ENCODE measurements around the gene CFAP100. TPM values are rescaled to one million over a fixed set of nuclear protein-coding genes. Genes with fewer than 3 reads are reported as not detected.

CFAP100 gene
- total RNA-seq, 4 donors from 2014 or later: not detected

DNA sequence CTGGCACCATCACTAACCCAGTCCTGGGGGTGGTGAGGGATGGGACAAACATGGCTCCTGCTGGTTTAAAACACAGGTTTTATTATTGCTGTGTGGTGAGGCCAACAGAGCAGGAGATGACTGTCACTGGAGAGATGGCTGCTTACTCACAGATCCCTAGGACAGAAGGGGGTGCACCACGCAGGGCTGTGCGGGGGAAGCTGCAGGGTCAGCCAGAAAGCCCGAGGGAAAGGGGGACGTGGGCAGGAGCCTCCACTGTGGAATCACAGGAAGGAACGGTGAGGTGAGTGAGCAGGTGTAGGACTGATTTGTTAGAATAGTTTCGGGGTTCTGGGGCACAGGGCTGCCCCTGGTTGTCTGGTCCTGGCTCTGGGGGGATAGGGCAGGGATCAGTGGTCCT lies 7.5 kb downstream of the CFAP100 start:
- 80 to 86% methylated on average over 1 to 6 of the region's 6 CpGs for WGBS, 2 donors (ENCODE audit: low coverage in 1 of 2)
- H3K36me3 ChIP-seq: no peaks in the 10 kb centered on the region
- in situ Hi-C loops (cut with MboI; ENCODE audit: low pct_ligation_motif_present in 1 of 4, low pct_unique_long_range_greater_than_20kb in 1 of 4, low sequenced_read_pairs in 3 of 4): no loop called here
- peaks cover 3% of the 10 kb centered on the region for H3K27me3 ChIP-seq
- DNase-seq: no peak
- no peak overlapping the region for H3K4me3 ChIP-seq
- H3K27ac ChIP-seq: no peak overlapping the region
- H3K4me1 ChIP-seq: no peaks in the 10 kb centered on the region
- TF ChIP-seq EP300 (IDR thresholded peaks at IDR 0.05; ENCODE audit: low read depth): no peak
- TF ChIP-seq CTCF (IDR thresholded peaks at IDR 0.05): no peak
- H3K9me3 ChIP-seq: no peaks in the 10 kb centered on the region
- intact Hi-C loops (cut with DNase I; ENCODE audit: low total_unique reads): no loop called here

GRCh38 chr3:126402666-126403302 lies 8.1 kb downstream of the CFAP100 start:
- no peaks in the 10 kb centered on the region for H3K36me3 ChIP-seq
- H3K9me3 ChIP-seq: no peaks in the 10 kb centered on the region
- no peak overlapping the region for H3K27ac ChIP-seq
- H3K4me1 ChIP-seq: no peaks in the 10 kb centered on the region
- no peak for TF ChIP-seq CTCF (IDR thresholded peaks at IDR 0.05)
- TF ChIP-seq POLR2A (IDR thresholded peaks at IDR 0.05): no peak
- no peak for TF ChIP-seq POLR2AphosphoS5 (IDR thresholded peaks at IDR 0.05)
- no peak for TF ChIP-seq EP300 (IDR thresholded peaks at IDR 0.05; ENCODE audit: low read depth)
- in situ Hi-C loops (cut with MboI; ENCODE audit: low pct_ligation_motif_present in 1 of 4, low pct_unique_long_range_greater_than_20kb in 1 of 4, low sequenced_read_pairs in 3 of 4) (no loop called here), intact Hi-C loops (cut with DNase I; ENCODE audit: low total_unique reads) (no loop called here)
- WGBS, 2 donors (ENCODE audit: low coverage in 1 of 2): 79 to 84% methylated on average over 6 to 12 of the region's 12 CpGs
- H3K4me3 ChIP-seq: no peak overlapping the region
- no peak for DNase-seq
- peaks cover 3% of the 10 kb centered on the region for H3K27me3 ChIP-seq

GRCh38 chr3:126406389-126407296 lies 11.9 kb downstream of the CFAP100 start:
- Histone ChIP-seq H3K27me3 (peaks cover 6% of the 10 kb centered on the region), H3K27ac (no peak overlapping the region), H3K4me3 (no peak overlapping the region), H3K4me1 (no peaks in the 10 kb centered on the region), H3K9me3 (no peaks in the 10 kb centered on the region), H3K36me3 (no peaks in the 10 kb centered on the region)
- WGBS, 2 donors (ENCODE audit: low coverage in 1 of 2): 78 to 93% methylated on average over 5 to 14 of the region's 15 CpGs
- intact Hi-C loops (cut with DNase I; ENCODE audit: low total_unique reads): no loop called here
- TF ChIP-seq EP300 (IDR thresholded peaks at IDR 0.05; ENCODE audit: low read depth) (no peak), POLR2A (IDR thresholded peaks at IDR 0.05) (no peak), POLR2AphosphoS5 (IDR thresholded peaks at IDR 0.05) (no peak), CTCF (IDR thresholded peaks at IDR 0.05) (no peak)
- in situ Hi-C loops (cut with MboI; ENCODE audit: low pct_ligation_motif_present in 1 of 4, low pct_unique_long_range_greater_than_20kb in 1 of 4, low sequenced_read_pairs in 3 of 4): no loop called here
- DNase-seq: no peak

DNA sequence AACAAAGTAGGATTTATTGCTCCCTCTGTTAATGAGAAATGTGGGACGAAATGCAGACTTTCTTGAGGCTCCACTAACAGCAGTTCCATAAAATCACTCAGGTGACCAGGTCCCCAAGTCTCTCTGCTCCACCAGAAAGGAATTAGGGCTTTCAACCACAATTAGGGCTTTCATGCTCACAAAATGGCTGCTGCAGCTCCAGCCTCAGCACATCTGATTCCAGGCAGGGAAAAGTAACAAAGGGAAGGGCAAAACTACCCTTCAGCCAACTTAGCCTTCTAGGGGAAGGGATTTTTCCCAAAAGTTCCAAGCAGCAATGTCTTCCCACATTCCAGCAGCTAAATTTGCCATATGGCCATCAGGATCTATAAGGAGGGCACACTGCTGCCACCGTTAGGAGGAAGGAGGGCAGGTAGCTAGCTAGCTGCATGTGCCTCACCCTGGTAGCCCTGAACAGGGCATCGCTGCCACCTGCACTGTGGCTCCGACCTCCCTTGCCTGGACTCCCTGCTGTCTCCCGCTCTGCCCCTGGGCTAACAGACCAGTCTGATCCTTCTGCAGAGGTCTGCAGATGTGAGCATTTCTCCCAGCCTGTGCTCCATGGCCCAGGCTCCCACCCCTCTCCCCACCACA lies 12.8 kb downstream of the CFAP100 start:
- H3K4me1 ChIP-seq: no peaks in the 10 kb centered on the region
- H3K27me3 ChIP-seq: peaks cover 6% of the 10 kb centered on the region
- no peak overlapping the region for H3K27ac ChIP-seq
- TF ChIP-seq POLR2AphosphoS5 (IDR thresholded peaks at IDR 0.05) (no peak), CTCF (IDR thresholded peaks at IDR 0.05) (no peak), EP300 (IDR thresholded peaks at IDR 0.05; ENCODE audit: low read depth) (no peak), POLR2A (IDR thresholded peaks at IDR 0.05) (no peak)
- intact Hi-C loops (cut with DNase I; ENCODE audit: low total_unique reads): no loop called here
- H3K9me3 ChIP-seq: no peaks in the 10 kb centered on the region
- in situ Hi-C loops (cut with MboI; ENCODE audit: low pct_ligation_motif_present in 1 of 4, low pct_unique_long_range_greater_than_20kb in 1 of 4, low sequenced_read_pairs in 3 of 4): no loop called here
- H3K4me3 ChIP-seq: no peak overlapping the region
- H3K36me3 ChIP-seq: no peaks in the 10 kb centered on the region
- DNase-seq: no peak
- WGBS, 2 donors (ENCODE audit: low coverage in 1 of 2): 79% methylated on average over 5 of the region's 5 CpGs; no CpG with 5 or more reads in 1 of the 2 donors

Data from transverse colon (tissue), 4 donors.